Measurements from ENCODE around the gene BPNT1.
"Not testable (repeated sequence)": the region's sequence is repeated elsewhere in the genome, so short reads cannot be mapped to it uniquely, and the experiment has no call there.

The BPNT1 gene, protein sequence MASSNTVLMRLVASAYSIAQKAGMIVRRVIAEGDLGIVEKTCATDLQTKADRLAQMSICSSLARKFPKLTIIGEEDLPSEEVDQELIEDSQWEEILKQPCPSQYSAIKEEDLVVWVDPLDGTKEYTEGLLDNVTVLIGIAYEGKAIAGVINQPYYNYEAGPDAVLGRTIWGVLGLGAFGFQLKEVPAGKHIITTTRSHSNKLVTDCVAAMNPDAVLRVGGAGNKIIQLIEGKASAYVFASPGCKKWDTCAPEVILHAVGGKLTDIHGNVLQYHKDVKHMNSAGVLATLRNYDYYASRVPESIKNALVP

DNA sequence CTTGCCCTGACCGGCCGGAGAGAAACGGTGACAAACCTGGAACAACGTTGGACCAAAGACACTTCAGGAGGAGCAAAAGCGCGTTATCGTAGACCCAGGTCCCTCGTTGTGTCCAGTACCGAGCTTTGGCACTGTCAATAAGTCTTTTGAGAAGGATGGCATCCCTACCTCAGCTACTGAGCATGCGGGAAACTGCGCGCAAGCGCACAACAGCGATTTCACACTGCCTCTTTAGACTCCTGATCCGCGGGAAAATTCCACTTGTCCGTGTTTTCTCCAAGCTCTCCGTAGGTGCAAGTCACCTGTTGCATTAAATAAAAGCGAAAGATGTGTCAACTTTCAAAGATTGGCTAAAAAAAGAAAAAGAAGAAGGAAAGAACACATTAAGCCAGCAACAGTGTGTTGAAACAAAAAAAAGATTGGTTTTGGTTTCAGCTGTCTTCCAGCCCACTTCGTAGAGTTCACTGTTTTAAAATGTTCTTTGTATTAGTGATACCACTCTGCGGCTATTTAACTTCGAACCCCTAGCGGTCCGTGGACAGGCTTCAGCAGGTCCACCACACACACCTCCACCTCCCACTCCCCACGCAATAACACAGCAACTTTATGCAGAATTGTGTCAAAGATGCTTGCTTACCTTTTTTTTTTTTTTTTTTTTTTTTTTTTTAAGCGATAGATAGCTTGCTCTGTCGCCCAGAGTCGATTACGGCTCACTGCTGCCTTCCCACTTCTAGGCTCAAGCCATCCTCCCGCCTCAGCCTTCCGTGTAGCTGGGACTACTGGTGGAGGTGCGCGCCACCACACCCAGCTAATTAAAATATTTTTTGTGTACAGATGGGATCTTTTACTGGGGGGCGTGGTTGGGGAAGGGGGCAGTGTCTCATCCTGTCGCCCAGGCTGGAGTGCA, at the start of gene BPNT1:
Gene BPNT1, minus strand, starts transcription at position 139 of the 907 bp plus-strand sequence. CDS start 9,942 bp downstream, outside the sequence.
- peak; percentile 97 for DNase-seq

GRCh38 chr1:220137019-220137786, 47.6 kb upstream of the BPNT1 start:
- no peak for DNase-seq

GRCh38 chr1:220135755-220136154, 46.2 kb upstream of the BPNT1 start:
- DNase-seq = no peak

DNA sequence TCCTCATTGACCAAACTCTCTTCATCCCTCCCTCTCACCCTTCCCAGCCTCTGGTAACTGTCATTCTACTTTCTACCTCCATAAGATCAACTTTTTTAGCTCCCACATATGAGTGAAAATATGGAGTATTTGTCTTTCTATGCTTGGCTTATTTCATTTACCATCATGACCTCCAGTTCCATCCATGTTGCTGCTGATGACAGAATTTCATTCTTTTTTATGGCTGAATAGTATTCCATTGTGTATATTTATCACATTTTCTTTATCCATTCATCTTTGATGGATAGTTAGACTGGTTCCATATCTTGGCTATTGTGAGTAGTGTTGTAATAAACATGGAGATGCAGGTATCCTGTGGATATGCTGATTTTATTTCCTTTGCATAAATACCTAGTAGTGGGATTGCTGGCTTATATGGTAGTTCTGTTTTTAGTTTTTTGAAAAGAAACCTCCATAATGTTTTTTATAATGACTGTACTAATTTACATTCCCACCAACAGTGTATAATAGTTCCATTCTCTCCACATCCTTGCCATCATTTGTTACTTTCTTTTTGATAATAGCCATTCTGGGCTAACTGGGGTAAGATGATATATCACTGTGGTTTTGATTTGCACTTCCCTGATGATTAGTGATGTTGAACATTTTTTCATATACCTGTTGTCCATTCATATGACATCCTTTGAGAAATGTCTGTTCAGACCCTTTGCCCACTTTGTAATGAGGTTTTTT, 40.1 kb upstream of the BPNT1 start:
- DNase-seq = no peak

GRCh38 chr1:220127076-220127475, 37.5 kb upstream of the BPNT1 start:
- no peak for DNase-seq

- no peak for DNase-seq
Observed at GRCh38 chr1:220124542-220124941, 35.0 kb upstream of the BPNT1 start.

DNA sequence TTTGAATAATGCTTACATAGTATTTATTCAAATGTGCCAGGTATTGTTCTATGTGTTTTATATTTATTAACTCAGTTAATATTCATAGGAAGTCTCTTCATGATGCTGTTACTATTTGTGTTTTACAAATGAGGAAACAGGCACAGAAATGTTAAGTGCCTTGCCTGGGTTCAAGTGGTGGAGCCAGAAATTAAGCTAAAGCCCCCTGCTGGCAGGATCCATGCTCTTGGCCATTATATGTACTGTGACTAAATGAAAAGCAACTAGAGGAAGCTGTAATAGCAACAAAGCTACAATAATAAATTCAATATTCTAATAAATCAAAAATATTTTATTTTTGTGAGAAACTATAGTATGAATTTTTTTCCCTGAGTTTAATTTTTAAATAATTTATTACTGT, 34.3 kb upstream of the BPNT1 start:
- no peak for DNase-seq

GRCh38 chr1:220123066-220123465, 33.5 kb upstream of the BPNT1 start:
- no peak for DNase-seq

- DNase-seq = no peak
Observed at GRCh38 chr1:220121791-220122530, 32.4 kb upstream of the BPNT1 start.

DNA sequence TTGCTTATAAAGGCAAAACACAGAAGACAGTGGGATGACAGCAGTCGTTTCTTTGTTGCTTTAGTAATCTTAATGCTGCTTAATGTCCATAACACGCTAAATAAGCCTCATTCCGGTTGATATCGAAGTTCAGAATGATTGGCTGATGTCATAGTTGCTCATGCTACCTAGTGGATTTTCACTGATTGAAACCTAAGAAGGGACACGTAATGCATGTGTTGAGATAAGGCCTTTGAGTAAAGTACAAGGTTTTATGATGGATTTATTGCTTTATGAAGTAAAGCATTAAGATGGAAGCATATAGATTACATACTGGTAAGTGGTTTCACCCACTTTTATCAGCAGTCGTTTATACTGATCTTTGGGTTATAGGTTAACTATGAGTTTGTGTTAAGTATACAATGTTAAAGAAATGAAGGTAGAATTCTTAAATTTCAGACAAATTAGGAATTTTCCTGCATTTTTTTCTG, 29.5 kb upstream of the BPNT1 start:
- DNase-seq = no peak

GRCh38 chr1:220113136-220113695, 23.6 kb upstream of the BPNT1 start:
- DNase-seq = no peak

DNA sequence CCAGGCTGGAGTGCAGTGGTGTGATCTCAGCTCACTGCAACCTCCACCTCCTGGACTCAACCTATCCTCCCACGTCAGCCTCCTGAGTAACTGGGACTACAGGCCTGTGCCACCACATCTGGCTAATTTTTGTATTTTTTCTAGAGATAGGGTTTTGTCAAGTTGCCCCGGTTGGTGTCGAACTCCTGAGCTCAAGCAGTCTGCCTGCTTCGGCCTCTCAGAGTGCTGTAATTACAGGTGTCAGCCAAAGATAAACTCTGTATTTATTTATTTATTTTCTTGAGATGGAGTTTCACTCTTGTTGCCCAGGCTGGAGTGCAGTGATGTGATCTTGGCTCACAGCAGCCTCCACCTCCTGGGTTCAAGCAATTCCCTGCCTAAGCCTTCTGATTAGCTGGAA, 23.0 kb upstream of the BPNT1 start:
- not testable (repeated sequence) for DNase-seq

GRCh38 chr1:220110473-220110872, 20.9 kb upstream of the BPNT1 start:
- DNase-seq = not testable (repeated sequence)

- DNase-seq = no peak
Observed at GRCh38 chr1:220099826-220100225, 10.2 kb upstream of the BPNT1 start.

GRCh38 chr1:220094016-220094911, 4.7 kb upstream of the BPNT1 start, which contains the start of gene IARS2:
IARS2 (plus strand) TSS chr1:220094132; CDS start chr1:220094217, 85 bp downstream.
- peak; percentile 80 for DNase-seq

- DNase-seq = no peak
Observed at GRCh38 chr1:220093361-220094015, 3.9 kb upstream of the BPNT1 start.

DNA sequence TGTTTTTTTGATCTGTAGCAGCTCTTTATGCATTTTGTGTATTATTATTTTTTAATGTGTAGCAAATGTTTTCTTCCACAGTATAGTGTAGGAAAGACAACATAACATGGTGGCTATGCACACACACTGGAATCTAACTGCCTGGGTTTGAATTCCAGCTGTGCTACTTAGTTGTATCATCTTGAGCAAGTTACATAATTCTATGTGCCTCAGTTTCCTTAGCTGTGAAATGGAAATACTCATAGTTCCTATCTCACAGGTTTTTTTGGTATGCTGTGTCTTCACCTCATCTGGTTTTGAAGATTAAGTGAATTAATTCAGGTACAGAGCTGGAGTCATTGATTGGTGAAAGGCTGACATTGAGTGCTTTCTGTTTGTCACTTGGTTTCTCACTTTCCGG, 3.1 kb upstream of the BPNT1 start:
- DNase-seq = no peak

DNA sequence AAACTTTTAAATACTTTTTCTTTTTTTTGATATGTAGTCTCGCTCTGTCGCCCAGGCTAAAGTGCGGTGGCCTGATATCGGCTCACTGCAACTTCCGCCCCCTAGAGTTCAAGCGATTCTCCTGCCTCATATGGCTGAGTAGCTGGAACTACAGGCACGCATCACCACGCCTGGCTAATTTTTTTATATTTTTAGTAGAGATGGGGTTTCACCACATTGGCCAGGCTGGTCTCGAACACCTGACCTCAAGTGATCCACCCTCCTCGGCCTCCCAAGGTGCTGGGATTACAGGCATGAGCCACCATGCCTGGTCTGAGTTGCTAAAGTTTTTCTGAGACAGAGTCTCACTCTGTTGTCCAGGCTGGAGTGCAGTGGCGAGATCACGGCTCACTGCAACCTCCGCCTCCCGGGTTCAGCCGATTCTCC, 3.3 kb downstream of the BPNT1 start:
- not testable (repeated sequence) for DNase-seq

GRCh38 chr1:220084460-220084859, 5.1 kb downstream of the BPNT1 start:
- no peak for DNase-seq
